ENCODE measurements around the gene PERCC1. TPM values are rescaled to one million over a fixed set of nuclear protein-coding genes. Genes with fewer than 3 reads are reported as not detected.

The PERCC1 gene
- total RNA-seq, 1 experiment from 2014 or later, result not detected

- Histone ChIP-seq H3K36me3 (ENCODE audit: low read depth, low read length) (no peaks in the 10 kb centered on the region), H3K27me3 (ENCODE audit: low read length) (no peaks in the 10 kb centered on the region), H3K9me3 (ENCODE audit: low read length) (no peaks in the 10 kb centered on the region), H3K9me2 (replicated peaks; ENCODE audit: low read length) (no peaks in the 10 kb centered on the region), H3K9ac (ENCODE audit: low read length) (no peak overlapping the region), H3K4me2 (ENCODE audit: low read length) (no peak overlapping the region), H3K79me2 (ENCODE audit: low read length) (no peaks in the 10 kb centered on the region), H3K27ac (ENCODE audit: low read length) (no peak overlapping the region), H3K4me1 (ENCODE audit: insufficient read depth, low read length) (no peaks in the 10 kb centered on the region), H3F3A (ENCODE audit: low read length, unreplicated experiment) (no peaks in the 10 kb centered on the region), H4K20me1 (ENCODE audit: low read length) (no peaks in the 10 kb centered on the region), H2AFZ (ENCODE audit: low read length) (no peak overlapping the region), H3K4me3 (ENCODE audit: low read length) (no peak overlapping the region)
- no TSS peak for BruUV-seq (replicated peaks)
- ChIA-PET CTCF (no interaction called here), POLR2A (ENCODE audit: unreplicated experiment) (no interaction called here)
- TF ChIP-seq EZH2phosphoT487 (IDR thresholded peaks at IDR 0.05; ENCODE audit: borderline replicate concordance, low read length), result no peak
- no peak for TF ChIP-seq EZH2 (IDR thresholded peaks at IDR 0.05; ENCODE audit: low read length, unreplicated experiment)
- TF ChIP-seq CTCF (conservative IDR thresholded peaks at IDR 0.05; ENCODE audit: low read depth, low read length), result no peak
- DNase-seq (no peak), ATAC-seq (no peak)
- intact Hi-C loops (cut with micrococcal nuclease), result no loop called here
Measured at GRCh38 chr16:1448536-1449116, 17.7 kb downstream of the PERCC1 start.

- H3K27ac ChIP-seq (ENCODE audit: low read length), result no peak overlapping the region
- no peak overlapping the region for H3K4me2 ChIP-seq (ENCODE audit: low read length)
- H2AFZ ChIP-seq (ENCODE audit: low read length), result no peak overlapping the region
- DNase-seq (no peak), ATAC-seq (no peak)
- no peaks in the 10 kb centered on the region for H3K27me3 ChIP-seq (ENCODE audit: low read length)
- no peak overlapping the region for H3K9ac ChIP-seq (ENCODE audit: low read length)
- intact Hi-C loops (cut with micrococcal nuclease), result no loop called here
- H3K4me3 ChIP-seq (ENCODE audit: low read length), result no peak overlapping the region
- no peaks in the 10 kb centered on the region for H3K9me3 ChIP-seq (ENCODE audit: low read length)
- H3F3A ChIP-seq (ENCODE audit: low read length, unreplicated experiment), result no peaks in the 10 kb centered on the region
- no peaks in the 10 kb centered on the region for H3K36me3 ChIP-seq (ENCODE audit: low read depth, low read length)
- ChIA-PET POLR2A (ENCODE audit: unreplicated experiment) (no interaction called here), CTCF (no interaction called here)
- no peaks in the 10 kb centered on the region for H3K79me2 ChIP-seq (ENCODE audit: low read length)
- no TSS peak for BruUV-seq (replicated peaks)
- H3K9me2 ChIP-seq (replicated peaks; ENCODE audit: low read length), result no peaks in the 10 kb centered on the region
- H4K20me1 ChIP-seq (ENCODE audit: low read length), result no peaks in the 10 kb centered on the region
- no peak for TF ChIP-seq EZH2phosphoT487 (IDR thresholded peaks at IDR 0.05; ENCODE audit: borderline replicate concordance, low read length)
- no peak for TF ChIP-seq CTCF (conservative IDR thresholded peaks at IDR 0.05; ENCODE audit: low read depth, low read length)
- TF ChIP-seq EZH2 (IDR thresholded peaks at IDR 0.05; ENCODE audit: low read length, unreplicated experiment), result no peak
- no peaks in the 10 kb centered on the region for H3K4me1 ChIP-seq (ENCODE audit: insufficient read depth, low read length)
Measured at GRCh38 chr16:1449201-1449788, 18.4 kb downstream of the PERCC1 start.

- no TSS peak for BruUV-seq (replicated peaks)
- Histone ChIP-seq H3K4me3 (ENCODE audit: low read length) (no peak overlapping the region), H3K79me2 (ENCODE audit: low read length) (no peaks in the 10 kb centered on the region), H3K9me2 (replicated peaks; ENCODE audit: low read length) (no peaks in the 10 kb centered on the region), H4K20me1 (ENCODE audit: low read length) (no peaks in the 10 kb centered on the region), H2AFZ (ENCODE audit: low read length) (no peak overlapping the region), H3K4me2 (ENCODE audit: low read length) (no peak overlapping the region), H3K9ac (ENCODE audit: low read length) (no peak overlapping the region), H3K4me1 (ENCODE audit: insufficient read depth, low read length) (no peaks in the 10 kb centered on the region), H3K9me3 (ENCODE audit: low read length) (no peaks in the 10 kb centered on the region), H3K27me3 (ENCODE audit: low read length) (no peaks in the 10 kb centered on the region), H3K27ac (ENCODE audit: low read length) (no peak overlapping the region), H3K36me3 (ENCODE audit: low read depth, low read length) (no peaks in the 10 kb centered on the region), H3F3A (ENCODE audit: low read length, unreplicated experiment) (no peaks in the 10 kb centered on the region)
- intact Hi-C loops (cut with micrococcal nuclease), result no loop called here
- TF ChIP-seq CTCF (conservative IDR thresholded peaks at IDR 0.05; ENCODE audit: low read depth, low read length) (0 out of 2 replicates have a peak, but pooled peaks have one; percentile 27), EZH2 (IDR thresholded peaks at IDR 0.05; ENCODE audit: low read length, unreplicated experiment) (no peak)
- POLR2A ChIA-PET (ENCODE audit: unreplicated experiment), result no interaction called here
- DNase-seq (no peak), ATAC-seq (no peak)
- CTCF ChIA-PET, result no interaction called here
Measured at GRCh38 chr16:1450218-1450617, 19.3 kb downstream of the PERCC1 start.

All from PC-3 (cell line).